Neuronal stem cell (in vitro differentiated cells): ENCODE results near the gene CUL1.

Experiments used
- DNase-seq: peaks from one replicate; pipeline ENCODE4 v3.0.0-alpha.2; 2013; ENCODE audit warnings: low spot score
- H2AFZ ChIP-seq: one replicate; pipeline ENCODE4 v1.6.1; 2013; ENCODE audit warnings: mild to moderate bottlenecking, low read length, inconsistent platforms
- H2AK5ac ChIP-seq: 2 replicates; pipeline ENCODE4 v1.6.1; 2013; ENCODE audit warnings: low read depth, mild to moderate bottlenecking, inconsistent platforms, low read length, moderate library complexity, mixed read lengths
- H2BK120ac ChIP-seq: 2 replicates; pipeline ENCODE4 v1.6.1; 2013; ENCODE audit warnings: low read depth, mild to moderate bottlenecking, inconsistent platforms, low read length, moderate library complexity, mixed read lengths
- H2BK12ac ChIP-seq: one replicate; pipeline ENCODE4 v1.6.1; 2013; ENCODE audit warnings: low read length, inconsistent platforms
- H2BK15ac ChIP-seq: 2 replicates; pipeline ENCODE4 v1.6.1; 2013; ENCODE audit warnings: mild to moderate bottlenecking, low read length, inconsistent platforms, mixed read lengths
- H2BK5ac ChIP-seq: one replicate; pipeline ENCODE4 v1.6.1; 2013; ENCODE audit warnings: inconsistent platforms, mild to moderate bottlenecking, low read length, moderate library complexity
- H3K14ac ChIP-seq: one replicate; pipeline ENCODE4 v1.6.1; 2013; ENCODE audit warnings: low read length, inconsistent platforms
- H3K18ac ChIP-seq: 2 replicates; pipeline ENCODE4 v1.6.1; 2013; ENCODE audit warnings: low read length, inconsistent platforms
- H3K23ac ChIP-seq: 2 replicates; pipeline ENCODE4 v1.6.1; 2013; ENCODE audit warnings: low read depth, mild to moderate bottlenecking, mixed read lengths, low read length, inconsistent platforms; ENCODE audit not compliant: poor library complexity
- H3K27ac ChIP-seq: replicated peaks from 3 replicates; pipeline ENCODE4 v1.5.1; 2013; ENCODE audit warnings: low read length, inconsistent platforms
- H3K27me3 ChIP-seq, 3 experiments: 2 replicates each; pipeline ENCODE4 v1.6.1; 2013; ENCODE audit warnings: low read length in 3 of 3, mild to moderate bottlenecking in 2 of 3, inconsistent platforms in 1 of 3, low read depth in 1 of 3, mixed read lengths in 1 of 3, moderate library complexity in 1 of 3; ENCODE audit not compliant: control insufficient read depth in 3 of 3, insufficient read depth in 3 of 3
- H3K36me3 ChIP-seq, 2 donors: replicated peaks in 1 of 2; 2 replicates each; pipeline ENCODE4 v1.6.1; 2013; ENCODE audit warnings: low read length in 2 of 2; ENCODE audit not compliant: control insufficient read depth in 2 of 2, insufficient read depth in 2 of 2
- H3K4ac ChIP-seq: 2 replicates; pipeline ENCODE4 v1.6.1; 2013; ENCODE audit warnings: inconsistent platforms, mild to moderate bottlenecking, low read length, moderate library complexity
- H3K4me1 ChIP-seq, 2 donors: 1 replicate in 1 of 2; 2 replicates in 1 of 2; pipeline ENCODE4 v1.6.1; 2013; ENCODE audit warnings: low read length in 2 of 2, low read depth in 1 of 2; ENCODE audit not compliant: control insufficient read depth in 2 of 2, insufficient read depth in 1 of 2
- H3K4me2 ChIP-seq: one replicate; pipeline ENCODE4 v1.6.1; 2013; ENCODE audit warnings: mild to moderate bottlenecking, low read length, inconsistent platforms; ENCODE audit not compliant: insufficient read depth, poor library complexity, severe bottlenecking
- H3K4me3 ChIP-seq, 2 donors: 2 replicates each; pipeline ENCODE4 v1.5.1; 2013; ENCODE audit warnings: low read length in 2 of 2, mild to moderate bottlenecking in 2 of 2, inconsistent platforms in 1 of 2, moderate library complexity in 1 of 2
- H3K79me1 ChIP-seq: one replicate; pipeline ENCODE4 v1.6.1; 2013; ENCODE audit warnings: low read depth, mild to moderate bottlenecking, inconsistent platforms, low read length, moderate library complexity
- H3K9ac ChIP-seq: one replicate; pipeline ENCODE4 v1.6.1; 2013; ENCODE audit warnings: mild to moderate bottlenecking, low read depth, low read length, inconsistent platforms; ENCODE audit not compliant: poor library complexity
- H3K9me3 ChIP-seq, 2 donors: replicated peaks in 1 of 2; 2 replicates each; pipeline versions ENCODE3 to v1.6.1; 2013; ENCODE audit warnings: low read length in 2 of 2, mild to moderate bottlenecking in 2 of 2, inconsistent platforms in 1 of 2, low read depth in 1 of 2, mixed read lengths in 1 of 2, moderate library complexity in 1 of 2; ENCODE audit not compliant: control insufficient read depth in 2 of 2, insufficient read depth in 1 of 2
- H4K8ac ChIP-seq: one replicate; pipeline ENCODE4 v1.6.1; 2013; ENCODE audit warnings: low read depth, mild to moderate bottlenecking, inconsistent platforms, low read length, moderate library complexity
- H4K91ac ChIP-seq: one replicate; pipeline ENCODE4 v1.6.1; 2013; ENCODE audit warnings: low read length, low read depth, mild to moderate bottlenecking, inconsistent platforms; ENCODE audit not compliant: poor library complexity
- WGBS, 2 donors: extraction: QIAGEN DNeasy Blood & Tissue Kit; methylation state at CpG; one replicate each; pipeline ENCODE4 v1.1.7; 2013; ENCODE audit warnings: missing lambda C conversion rate in 2 of 2, mixed read lengths in 1 of 2; ENCODE audit not compliant: insufficient read length in 2 of 2, insufficient replicate concordance in 1 of 2; ENCODE audit errors: extremely low coverage in 2 of 2; 5-methylcytosine and 5-hydroxymethylcytosine counted together

Gene CUL1

DNA sequence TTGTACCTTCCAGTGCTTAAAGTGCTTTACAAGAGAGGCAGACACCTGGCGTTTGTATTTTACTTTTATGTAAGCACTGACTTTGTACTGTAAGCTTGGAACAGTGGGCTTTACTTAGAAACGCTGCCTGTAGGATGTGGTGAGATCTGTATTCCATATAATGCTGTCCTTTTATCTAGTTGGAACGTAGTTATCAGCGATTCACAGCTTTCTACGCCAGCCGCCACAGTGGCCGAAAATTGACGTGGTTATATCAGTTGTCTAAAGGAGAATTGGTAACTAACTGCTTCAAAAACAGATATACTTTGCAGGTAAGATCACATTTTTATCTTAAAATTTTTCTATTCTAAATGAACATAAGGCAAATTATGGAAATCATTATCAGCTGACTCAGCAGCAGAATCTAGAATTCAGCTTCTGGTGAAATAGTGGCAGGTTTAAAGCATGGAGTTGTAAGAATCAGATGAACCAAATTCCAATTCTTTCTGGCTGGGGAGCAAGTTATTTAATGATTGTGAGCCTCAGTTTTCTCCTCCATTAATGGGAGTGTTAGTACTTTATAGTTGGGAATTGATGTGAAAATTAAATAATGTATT, 91.5 kb downstream of the CUL1 start:
- Histone ChIP-seq H2BK120ac (no peak overlapping the region), H3K4me3 (no peak overlapping the region), H3K4me1 (no peaks in the 10 kb centered on the region), H3K4me2 (no peak overlapping the region), H2BK12ac (no peak overlapping the region), H3K14ac (no peak overlapping the region), H3K27ac (no peak overlapping the region), H3K79me1 (peaks cover 2% of the 10 kb centered on the region), H3K23ac (no peak overlapping the region), H3K36me3 (peaks cover 44 to 97% of the 10 kb centered on the region in 2 donors), H3K27me3 (no peaks in the 10 kb centered on the region), H4K8ac (no peak overlapping the region), H3K9ac (no peak overlapping the region), H4K91ac (no peak overlapping the region), H2BK15ac (no peak overlapping the region), H3K18ac (no peak overlapping the region), H2BK5ac (no peak overlapping the region), H3K9me3 (no peaks in the 10 kb centered on the region), H2AFZ (no peak overlapping the region), H3K4ac (no peak overlapping the region), H2AK5ac (no peak overlapping the region)
- no peak for DNase-seq
- no CpG with 5 or more reads among the region's 8 CpGs for WGBS, 2 donors

- Histone ChIP-seq H4K91ac (no peak overlapping the region), H2AK5ac (no peak overlapping the region), H3K18ac (no peak overlapping the region), H3K9me3 (no peaks in the 10 kb centered on the region), H3K4ac (no peak overlapping the region), H2BK120ac (no peak overlapping the region), H3K23ac (no peak overlapping the region), H2AFZ (no peak overlapping the region), H3K4me3 (no peak overlapping the region), H3K27me3 (no peaks in the 10 kb centered on the region), H4K8ac (no peak overlapping the region), H3K36me3 (peaks cover 45 to 94% of the 10 kb centered on the region in 2 donors), H3K14ac (no peak overlapping the region), H3K79me1 (peaks cover 2% of the 10 kb centered on the region), H3K27ac (no peak overlapping the region), H3K9ac (no peak overlapping the region), H3K4me1 (no peaks in the 10 kb centered on the region), H2BK15ac (no peak overlapping the region), H2BK12ac (no peak overlapping the region), H3K4me2 (no peak overlapping the region), H2BK5ac (no peak overlapping the region)
- WGBS, 2 donors, result no CpG with 5 or more reads among the region's 2 CpGs
- no peak for DNase-seq
Observed at GRCh38 chr7:148790850-148791249, 92.1 kb downstream of the CUL1 start.

GRCh38 chr7:148791546-148791945, 92.8 kb downstream of the CUL1 start:
- no peak overlapping the region for H3K18ac ChIP-seq
- H2BK12ac ChIP-seq, result no peak overlapping the region
- H3K4ac ChIP-seq, result no peak overlapping the region
- peaks cover 2% of the 10 kb centered on the region for H3K79me1 ChIP-seq
- H3K27ac ChIP-seq, result no peak overlapping the region
- no peak overlapping the region for H3K4me2 ChIP-seq
- no peak overlapping the region for H4K8ac ChIP-seq
- H3K9ac ChIP-seq, result no peak overlapping the region
- no peaks in the 10 kb centered on the region for H3K27me3 ChIP-seq
- WGBS, 2 donors, result no CpG with 5 or more reads among the region's 15 CpGs
- H3K4me1 ChIP-seq, result no peaks in the 10 kb centered on the region
- no peak overlapping the region for H3K23ac ChIP-seq
- H3K36me3 ChIP-seq, result peaks cover 42 to 94% of the 10 kb centered on the region in 2 donors
- no peak overlapping the region for H2AFZ ChIP-seq
- H2BK15ac ChIP-seq, result no peak overlapping the region
- H3K4me3 ChIP-seq, result no peak overlapping the region
- no peak overlapping the region for H2BK120ac ChIP-seq
- no peak overlapping the region for H2BK5ac ChIP-seq
- DNase-seq, result no peak
- H4K91ac ChIP-seq, result no peak overlapping the region
- H3K9me3 ChIP-seq, result no peaks in the 10 kb centered on the region
- no peak overlapping the region for H2AK5ac ChIP-seq
- H3K14ac ChIP-seq, result no peak overlapping the region

DNA sequence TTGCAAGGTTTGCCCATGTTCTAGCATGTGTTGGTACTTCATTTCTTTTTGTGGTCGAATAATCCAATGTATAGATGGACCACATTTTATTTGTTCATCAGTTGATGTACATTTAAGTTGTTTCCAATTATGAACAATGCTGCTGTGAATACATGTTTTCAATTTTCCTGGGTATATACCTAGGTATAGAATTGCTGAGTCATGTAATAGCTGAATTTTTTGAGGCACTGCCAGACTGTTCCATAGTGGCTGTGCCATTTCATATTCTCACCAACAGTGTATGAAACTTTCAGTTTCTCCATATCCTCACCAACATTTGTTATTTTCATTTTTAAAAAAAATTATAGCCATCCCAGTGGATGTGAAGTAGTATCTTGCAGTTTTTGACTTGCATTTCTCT, 94.9 kb downstream of the CUL1 start:
- H2BK15ac ChIP-seq, result no peak overlapping the region
- no peak overlapping the region for H3K18ac ChIP-seq
- H3K9me3 ChIP-seq, result peaks cover 2 to 5% of the 10 kb centered on the region in 2 donors
- no peak overlapping the region for H2BK5ac ChIP-seq
- no peak overlapping the region for H3K14ac ChIP-seq
- H3K4me3 ChIP-seq, result no peak overlapping the region
- no peak overlapping the region for H3K27ac ChIP-seq
- H3K4ac ChIP-seq, result no peak overlapping the region
- no peak overlapping the region for H2BK120ac ChIP-seq
- H3K79me1 ChIP-seq, result no peaks in the 10 kb centered on the region
- H3K4me1 ChIP-seq, result no peaks in the 10 kb centered on the region
- H3K36me3 ChIP-seq, result peaks cover 34 to 95% of the 10 kb centered on the region in 2 donors
- no peaks in the 10 kb centered on the region for H3K27me3 ChIP-seq
- WGBS, 2 donors, result no CpG with 5 or more reads among the region's 1 CpG
- H3K4me2 ChIP-seq, result no peak overlapping the region
- no peak overlapping the region for H4K91ac ChIP-seq
- H3K23ac ChIP-seq, result no peak overlapping the region
- no peak for DNase-seq
- H4K8ac ChIP-seq, result no peak overlapping the region
- no peak overlapping the region for H2AK5ac ChIP-seq
- no peak overlapping the region for H2BK12ac ChIP-seq
- H2AFZ ChIP-seq, result no peak overlapping the region
- no peak overlapping the region for H3K9ac ChIP-seq
